Gastroesophageal sphincter (tissue), 3 donors: ENCODE measurements around the gene TNFAIP8L2.

ENCODE experiments used
- CTCF ChIP-seq, 4 experiments: fragments of 200-600 bp in 2 of 4; fragments of 450-650 bp in 2 of 4; sonication (generic) in 1 of 4; IDR thresholded peaks; one replicate each; pipeline ENCODE4 v1.5.1; 2017 to 2019; ENCODE audit warnings: antibody characterized with exemption in 4 of 4, mild to moderate bottlenecking in 2 of 4, moderate library complexity in 2 of 4
- EP300 ChIP-seq: sonication (generic); formaldehyde crosslinking; IDR thresholded peaks from one replicate; pipeline ENCODE4 v1.6.1; 2017; ENCODE audit warnings: antibody characterized with exemption, mild to moderate bottlenecking
- POLR2AphosphoS5 ChIP-seq: sonication (generic); formaldehyde crosslinking; IDR thresholded peaks from one replicate; pipeline ENCODE4 v1.6.1; 2017; ENCODE audit warnings: antibody characterized with exemption

- no peak for TF ChIP-seq EP300
- peak in 3 of 4 experiments; percentile 51 to 53 (median 52) for TF ChIP-seq CTCF (IDR thresholded peaks at IDR 0.05)
- TF ChIP-seq POLR2AphosphoS5, result no peak
Observed at GRCh38 chr1:151175863-151176262, 19.4 kb downstream of the TNFAIP8L2 start, which contains the start of gene TMOD4.
